ENCODE results near the gene GPR137B.

- TF ChIP-seq CTCF (conservative IDR thresholded peaks at IDR 0.05; ENCODE audit: low read depth in 2 of 2) (no peak), EZH2 (IDR thresholded peaks at IDR 0.05; ENCODE audit: low read depth, unreplicated experiment) (no peak), POLR2AphosphoS5 (IDR thresholded peaks at IDR 0.05; ENCODE audit: low read depth) (no peak), EZH2phosphoT487 (IDR thresholded peaks at IDR 0.05; ENCODE audit: unreplicated experiment) (no peak), CREB1 (CRISPR knock-in tag; IDR thresholded peaks at IDR 0.05; ENCODE audit: low read depth) (no peak)
These were observed 16.4 kb downstream of the GPR137B start for GRCh38 chr1:236158719-236159118.
